ENCODE results near the gene MTMR6.

The MTMR6 gene

DNA sequence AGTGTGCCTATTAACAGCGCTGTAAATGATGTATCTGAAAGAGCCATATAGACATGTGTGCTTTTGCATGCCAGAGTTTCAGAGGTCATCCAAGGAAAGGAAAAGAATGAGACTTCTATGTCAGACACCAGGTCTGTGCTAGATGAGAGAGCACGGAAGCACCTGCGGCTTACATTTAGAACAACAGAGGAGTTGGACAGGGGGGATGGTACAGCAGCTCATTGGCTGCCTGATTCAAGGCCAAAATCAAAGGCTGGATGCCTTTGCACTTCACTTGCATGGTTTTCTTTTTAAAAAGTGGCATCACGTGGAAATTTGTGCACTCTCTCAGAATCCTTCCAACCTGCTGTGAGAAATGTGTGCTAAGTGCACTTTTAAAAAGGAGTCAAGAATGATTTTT, 82.4 kb downstream of the MTMR6 start:
- no peak overlapping the region for H3K4me3 ChIP-seq (replicated peaks; ENCODE audit: low read depth, low read length)

GRCh38 chr13:25203127-25203740, 84.1 kb downstream of the MTMR6 start:
- H3K36me3 ChIP-seq (ENCODE audit: control insufficient read depth, insufficient read depth, low read length): no peaks in the 10 kb centered on the region
- H3K4me3 ChIP-seq (replicated peaks; ENCODE audit: low read depth, low read length): no peak overlapping the region
- TF ChIP-seq CTCF (IDR thresholded peaks at IDR 0.05; ENCODE audit: insufficient read depth, low read length, poor library complexity, severe bottlenecking): no peak
- no peaks in the 10 kb centered on the region; the same call in none of the 2 replicates for H3K27me3 ChIP-seq (replicated peaks; ENCODE audit: control insufficient read depth, insufficient read depth, low read length)
- no peak for DNase-seq (ENCODE audit: extremely low read depth, insufficient read length)

More for the DNA sequence above, 82.4 kb downstream of the MTMR6 start:
- DNase-seq (ENCODE audit: extremely low read depth, insufficient read length): no peak
- H3K36me3 ChIP-seq (ENCODE audit: control insufficient read depth, insufficient read depth, low read length): no peaks in the 10 kb centered on the region
- H3K27me3 ChIP-seq (replicated peaks; ENCODE audit: control insufficient read depth, insufficient read depth, low read length): no peaks in the 10 kb centered on the region; the same call in 1 of the 2 replicates
- TF ChIP-seq CTCF (IDR thresholded peaks at IDR 0.05; ENCODE audit: insufficient read depth, low read length, poor library complexity, severe bottlenecking): no peak

GRCh38 chr13:25200783-25201182, 86.5 kb downstream of the MTMR6 start:
- no peak overlapping the region for H3K4me3 ChIP-seq (replicated peaks; ENCODE audit: low read depth, low read length)
- H3K27me3 ChIP-seq (replicated peaks; ENCODE audit: control insufficient read depth, insufficient read depth, low read length): no peaks in the 10 kb centered on the region; the same call in none of the 2 replicates
- TF ChIP-seq CTCF (IDR thresholded peaks at IDR 0.05; ENCODE audit: insufficient read depth, low read length, poor library complexity, severe bottlenecking): no peak
- no peaks in the 10 kb centered on the region for H3K36me3 ChIP-seq (ENCODE audit: control insufficient read depth, insufficient read depth, low read length)
- DNase-seq (ENCODE audit: extremely low read depth, insufficient read length): no peak

DNA sequence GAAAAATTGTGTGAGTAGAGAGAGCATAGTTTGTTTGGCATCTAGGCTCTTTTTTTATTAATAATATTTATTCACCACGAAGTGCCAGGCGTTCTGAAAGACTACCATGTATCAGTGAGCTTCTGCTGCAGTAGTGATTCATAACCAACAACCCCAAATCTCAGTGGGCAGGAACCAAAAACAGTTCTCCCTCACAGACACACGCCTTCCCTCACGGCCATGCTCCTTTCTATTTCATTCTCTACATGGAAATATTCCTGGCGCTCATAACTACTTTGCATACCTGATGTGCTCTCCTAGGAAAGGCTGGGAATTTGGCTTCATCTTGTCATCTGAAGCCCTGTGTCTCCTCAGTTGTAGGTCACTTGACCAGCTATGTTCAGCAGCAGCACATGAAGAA, 88.6 kb downstream of the MTMR6 start:
- no peak for TF ChIP-seq CTCF (IDR thresholded peaks at IDR 0.05; ENCODE audit: insufficient read depth, low read length, poor library complexity, severe bottlenecking)
- DNase-seq (ENCODE audit: extremely low read depth, insufficient read length): no peak
- Histone ChIP-seq H3K27me3 (replicated peaks; ENCODE audit: control insufficient read depth, insufficient read depth, low read length) (no peaks in the 10 kb centered on the region; the same call in none of the 2 replicates), H3K36me3 (ENCODE audit: control insufficient read depth, insufficient read depth, low read length) (no peaks in the 10 kb centered on the region), H3K4me3 (replicated peaks; ENCODE audit: low read depth, low read length) (no peak overlapping the region)

GRCh38 chr13:25196971-25197370, 90.3 kb downstream of the MTMR6 start:
- Histone ChIP-seq H3K36me3 (ENCODE audit: control insufficient read depth, insufficient read depth, low read length) (no peaks in the 10 kb centered on the region), H3K4me3 (replicated peaks; ENCODE audit: low read depth, low read length) (no peak overlapping the region), H3K27me3 (replicated peaks; ENCODE audit: control insufficient read depth, insufficient read depth, low read length) (no peaks in the 10 kb centered on the region; the same call in none of the 2 replicates)
- TF ChIP-seq CTCF (IDR thresholded peaks at IDR 0.05; ENCODE audit: insufficient read depth, low read length, poor library complexity, severe bottlenecking): no peak
- no peak for DNase-seq (ENCODE audit: extremely low read depth, insufficient read length)
